ENCODE measurements around the gene ZNF827. TPM values are rescaled to one million over a fixed set of nuclear protein-coding genes. Genes with fewer than 3 reads are reported as not detected.

Gene ZNF827
- total RNA-seq, 4 donors from 2014 or later = 5.2 to 11.8 (median 7.1) TPM

DNA sequence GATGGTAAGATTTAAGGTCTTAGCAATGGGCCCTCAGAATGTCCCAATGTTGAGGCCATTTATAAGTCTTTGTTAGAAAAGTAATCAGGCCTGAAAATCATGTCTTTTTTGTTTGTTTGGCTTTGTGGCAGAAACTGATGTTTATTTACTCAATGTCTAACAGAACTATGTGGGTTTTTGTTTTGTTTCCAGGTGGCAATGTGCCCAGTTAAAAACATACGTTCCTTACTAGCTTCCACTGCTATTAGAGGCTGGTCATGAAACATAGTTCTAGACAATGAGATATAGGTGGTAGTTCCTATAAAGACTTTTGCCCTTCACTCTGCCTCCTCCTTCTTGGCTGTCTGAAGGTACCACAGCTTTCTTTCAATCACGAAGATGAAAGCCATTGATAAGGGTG, 149.9 kb downstream of the ZNF827 start:
- TF ChIP-seq, protein P1, sequence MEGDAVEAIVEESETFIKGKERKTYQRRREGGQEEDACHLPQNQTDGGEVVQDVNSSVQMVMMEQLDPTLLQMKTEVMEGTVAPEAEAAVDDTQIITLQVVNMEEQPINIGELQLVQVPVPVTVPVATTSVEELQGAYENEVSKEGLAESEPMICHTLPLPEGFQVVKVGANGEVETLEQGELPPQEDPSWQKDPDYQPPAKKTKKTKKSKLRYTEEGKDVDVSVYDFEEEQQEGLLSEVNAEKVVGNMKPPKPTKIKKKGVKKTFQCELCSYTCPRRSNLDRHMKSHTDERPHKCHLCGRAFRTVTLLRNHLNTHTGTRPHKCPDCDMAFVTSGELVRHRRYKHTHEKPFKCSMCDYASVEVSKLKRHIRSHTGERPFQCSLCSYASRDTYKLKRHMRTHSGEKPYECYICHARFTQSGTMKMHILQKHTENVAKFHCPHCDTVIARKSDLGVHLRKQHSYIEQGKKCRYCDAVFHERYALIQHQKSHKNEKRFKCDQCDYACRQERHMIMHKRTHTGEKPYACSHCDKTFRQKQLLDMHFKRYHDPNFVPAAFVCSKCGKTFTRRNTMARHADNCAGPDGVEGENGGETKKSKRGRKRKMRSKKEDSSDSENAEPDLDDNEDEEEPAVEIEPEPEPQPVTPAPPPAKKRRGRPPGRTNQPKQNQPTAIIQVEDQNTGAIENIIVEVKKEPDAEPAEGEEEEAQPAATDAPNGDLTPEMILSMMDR (IDR thresholded peaks at IDR 0.05) = no peak
- ATAC-seq (ENCODE audit: low FRiP score) = no peak
- no peak for DNase-seq (ENCODE audit: low spot score)

DNA sequence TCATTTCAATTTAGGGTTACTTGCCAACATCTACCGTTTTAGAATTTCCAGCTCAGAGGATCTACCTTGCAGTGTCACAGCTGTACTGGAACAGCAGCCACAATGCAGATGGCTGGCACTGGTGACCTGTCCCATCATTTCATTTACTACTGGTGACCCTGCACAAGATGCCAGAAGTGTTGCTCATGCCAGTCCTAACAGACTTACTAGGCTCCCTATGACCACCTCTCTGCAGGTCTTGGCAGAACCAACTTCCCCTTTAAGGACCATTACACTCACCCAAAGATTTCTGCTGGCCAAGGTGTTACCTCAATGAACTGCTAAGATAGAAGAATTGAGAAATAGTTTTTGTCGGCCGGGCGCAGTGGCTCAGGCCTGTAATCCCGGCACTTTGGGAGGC, 151.8 kb downstream of the ZNF827 start:
- DNase-seq (ENCODE audit: low spot score) (no peak), ATAC-seq (ENCODE audit: low FRiP score) (no peak)
- TF ChIP-seq, protein P1 (IDR thresholded peaks at IDR 0.05) = no peak

- ATAC-seq (ENCODE audit: low FRiP score) = no peak
- DNase-seq (ENCODE audit: low spot score) = no peak
- TF ChIP-seq, protein P1 (IDR thresholded peaks at IDR 0.05) = no peak
Measured at GRCh38 chr4:145786261-145786660, 152.4 kb downstream of the ZNF827 start.

- DNase-seq (ENCODE audit: low spot score) (no peak), ATAC-seq (ENCODE audit: low FRiP score) (no peak)
- TF ChIP-seq, protein P1 (IDR thresholded peaks at IDR 0.05) = no peak
Measured at GRCh38 chr4:145785391-145786008, 153.1 kb downstream of the ZNF827 start.

GRCh38 chr4:145784036-145784435, 154.6 kb downstream of the ZNF827 start:
- TF ChIP-seq, protein P1 (IDR thresholded peaks at IDR 0.05) = no peak
- no peak for DNase-seq (ENCODE audit: low spot score)
- no peak for ATAC-seq (ENCODE audit: low FRiP score)

- DNase-seq (ENCODE audit: low spot score) (no peak), ATAC-seq (ENCODE audit: low FRiP score) (no peak)
- TF ChIP-seq, protein P1 (IDR thresholded peaks at IDR 0.05) = no peak
Measured at GRCh38 chr4:145782756-145783155, 155.9 kb downstream of the ZNF827 start.

- TF ChIP-seq, protein P1 (IDR thresholded peaks at IDR 0.05) = no peak
- DNase-seq (ENCODE audit: low spot score) (no peak), ATAC-seq (ENCODE audit: low FRiP score) (no peak)
Measured at GRCh38 chr4:145781351-145781750, 157.3 kb downstream of the ZNF827 start.

Measured in omental fat pad (tissue), 4 donors.